H1 (cell line): ENCODE measurements around the gene ANXA2R. TPM values are rescaled to one million over a fixed set of nuclear protein-coding genes. Genes with fewer than 3 reads are reported as not detected.
A peak's percentile ranks its signal among the peaks of the same experiment; 100 is the strongest.

Experiments used
- CBX5 ChIP-seq: fragments of 300-800, 300-1000 bp; sonication (generic); IDR thresholded peaks from 2 replicates; pipeline ENCODE4 v1.7.1; 2016; ENCODE audit warnings: antibody characterized with exemption, low read length, low read depth
- EZH2 ChIP-seq: fragments of 200-600 bp; sonication (generic); IDR thresholded peaks from 2 replicates; pipeline ENCODE4 v1.7.1; 2012; ENCODE audit warnings: low read depth, mild to moderate bottlenecking, moderate library complexity, low read length, inconsistent platforms; ENCODE audit not compliant: severe bottlenecking
- GTF2F1 ChIP-seq: IDR thresholded peaks from 2 replicates; pipeline ENCODE4 v1.6.1; 2012; ENCODE audit warnings: low read depth, low read length, improper control_type of control experiment, borderline replicate concordance
- HDAC2 ChIP-seq, 2 experiments: fragments of 300-600 bp in 1 of 2; sonication (generic) in 1 of 2; IDR thresholded peaks; 2 replicates each; pipeline ENCODE4 v1.6.1; 2011 to 2012; ENCODE audit warnings: low read depth in 2 of 2, low read length in 2 of 2, mild to moderate bottlenecking in 2 of 2, moderate library complexity in 2 of 2, borderline replicate concordance in 1 of 2, inconsistent platforms in 1 of 2
- JUND ChIP-seq: IDR thresholded peaks from 2 replicates; pipeline ENCODE4 v1.6.1; 2011; ENCODE audit warnings: mild to moderate bottlenecking, improper control_type of control experiment, low read length
- KDM4A ChIP-seq: IDR thresholded peaks from one replicate; pipeline ENCODE4 v1.7.1; 2012; ENCODE audit warnings: low read depth, mild to moderate bottlenecking, moderate library complexity, low read length, inconsistent platforms; ENCODE audit not compliant: severe bottlenecking
- NRF1 ChIP-seq: IDR thresholded peaks from 2 replicates; pipeline ENCODE4 v1.6.1; 2011; ENCODE audit warnings: mild to moderate bottlenecking, low read depth, low read length, improper control_type of control experiment
- POU5F1 ChIP-seq: IDR thresholded peaks from 2 replicates; pipeline ENCODE4 v1.6.1; 2011; ENCODE audit warnings: low read depth, mild to moderate bottlenecking, low read length, moderate library complexity
- RAD21 ChIP-seq, 2 experiments: IDR thresholded peaks in 1 of 2; conservative IDR thresholded peaks in 1 of 2; 2 replicates each; pipeline ENCODE4 v1.6.1; 2011; ENCODE audit warnings: low read depth in 2 of 2, low read length in 2 of 2, improper control_type of control experiment in 1 of 2, inconsistent platforms in 1 of 2, mild to moderate bottlenecking in 1 of 2, moderate library complexity in 1 of 2
- RFX5 ChIP-seq: IDR thresholded peaks from 2 replicates; pipeline ENCODE4 v1.6.1; 2011; ENCODE audit warnings: low read depth, low read length, improper control_type of control experiment, borderline replicate concordance
- SIX5 ChIP-seq: IDR thresholded peaks from 2 replicates; pipeline ENCODE4 v1.6.1; 2011; ENCODE audit warnings: mild to moderate bottlenecking, low read depth, low read length
- SP4 ChIP-seq: IDR thresholded peaks from 2 replicates; pipeline ENCODE4 v1.6.1; 2012; ENCODE audit warnings: low read length, inconsistent platforms
- TAF7 ChIP-seq: optimal IDR thresholded peaks from 2 replicates; pipeline ENCODE3; 2011; ENCODE audit warnings: low read depth, mild to moderate bottlenecking, inconsistent platforms, low read length, moderate library complexity, borderline replicate concordance
- TEAD4 ChIP-seq: IDR thresholded peaks from 2 replicates; pipeline ENCODE4 v1.6.1; 2012; ENCODE audit warnings: low read depth, low read length, inconsistent platforms, mixed read lengths
- polyA plus RNA-seq, 7 experiments: library from polyadenylated mRNA; depleted of rRNA in 3 of 7; stranded (reverse) in 5 of 7; unstranded in 2 of 7; fragments of >200 nt in 5 of 7; fragments of 200-250 nt in 2 of 7; gene quantifications; 1 replicate in 5 of 7; 2 replicates in 1 of 7; 4 replicates in 1 of 7; pipeline versions ENCODE4 v1.2.1 to v1.2.3, GENCODE V29; 2011 to 2013; ENCODE audit warnings: missing spikeins in 2 of 7, mixed read lengths in 2 of 7
- total RNA-seq: library from RNA; stranded (reverse); fragmentation: NEBNext Ultra II Directional; extraction: Animal tissue kit (Norgen Biotek cat#: 25700); gene quantifications from 2 replicates; pipeline ENCODE4 v1.2.1, GENCODE V29; 2021
- TF ChIP-seq, protein P1 (sequence below): IDR thresholded peaks from 2 replicates; pipeline ENCODE4 v1.6.1; 2012; ENCODE audit warnings: inconsistent platforms
- TF ChIP-seq, protein P2 (sequence below), 3 experiments: IDR thresholded peaks; 1 replicate in 2 of 3; 2 replicates in 1 of 3; pipeline versions ENCODE4 v1.5.1 to v1.6.1; 2011; ENCODE audit warnings: low read length in 3 of 3, mild to moderate bottlenecking in 3 of 3, inconsistent platforms in 2 of 3, low read depth in 1 of 3, moderate library complexity in 1 of 3; ENCODE audit not compliant: insufficient read depth in 1 of 3; ENCODE audit errors: control extremely low read depth in 1 of 3
- TF ChIP-seq, protein P3 (sequence below): IDR thresholded peaks from 2 replicates; pipeline ENCODE4 v1.6.1; 2011; ENCODE audit warnings: low read length, improper control_type of control experiment
- TF ChIP-seq, protein P4 (sequence below): IDR thresholded peaks from 2 replicates; pipeline ENCODE4 v1.6.1; 2012; ENCODE audit warnings: inconsistent platforms

The ANXA2R gene
- total and polyA plus RNA-seq, 2 of the 8 experiments (the other 6 are each of a cell fraction or from before 2014, with no cell fraction given): 0.08 to 0.17 TPM

DNA sequence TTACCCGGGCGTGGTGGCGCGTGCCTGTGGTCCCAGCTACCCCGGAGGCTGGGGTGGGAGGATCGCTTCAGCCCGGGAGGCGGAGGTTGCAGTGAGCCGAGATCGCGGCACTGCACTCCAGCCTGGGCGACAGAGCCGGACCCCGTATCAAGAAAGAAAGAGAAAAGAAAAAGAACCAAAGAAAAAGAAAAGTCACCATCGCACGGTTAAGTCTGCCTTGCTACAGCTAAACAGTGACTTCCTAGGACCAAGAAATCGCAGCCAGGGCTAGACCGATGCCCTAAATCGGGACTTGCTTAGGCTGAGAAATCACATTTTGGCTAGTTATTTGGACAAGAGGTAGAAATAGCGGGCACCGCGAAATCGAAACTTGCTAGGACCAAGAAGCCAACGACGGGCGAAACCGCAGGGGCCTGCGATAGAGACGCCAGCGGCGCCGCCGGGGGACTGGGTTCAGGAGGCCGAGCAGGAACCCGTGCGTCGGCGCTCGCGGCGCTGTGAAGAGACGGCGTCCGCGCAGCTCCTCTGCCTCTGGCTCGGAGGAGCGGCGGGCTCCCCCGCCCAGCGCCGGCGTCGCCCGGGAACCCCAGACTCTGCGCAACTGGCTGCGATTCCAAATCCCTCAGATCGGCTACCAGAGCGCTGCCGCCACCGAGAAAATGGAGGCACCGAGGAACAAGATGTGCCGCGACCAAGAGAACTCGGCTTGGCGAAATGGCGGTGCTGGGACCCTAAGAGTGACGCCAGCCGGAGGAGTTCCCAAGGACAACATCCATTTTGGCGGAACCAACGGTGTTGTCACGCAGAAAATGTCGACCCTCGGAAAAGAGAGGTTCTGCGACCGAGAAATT is 26.1 kb upstream of the ANXA2R start (continued):
- TF ChIP-seq, protein P1, sequence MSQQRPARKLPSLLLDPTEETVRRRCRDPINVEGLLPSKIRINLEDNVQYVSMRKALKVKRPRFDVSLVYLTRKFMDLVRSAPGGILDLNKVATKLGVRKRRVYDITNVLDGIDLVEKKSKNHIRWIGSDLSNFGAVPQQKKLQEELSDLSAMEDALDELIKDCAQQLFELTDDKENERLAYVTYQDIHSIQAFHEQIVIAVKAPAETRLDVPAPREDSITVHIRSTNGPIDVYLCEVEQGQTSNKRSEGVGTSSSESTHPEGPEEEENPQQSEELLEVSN: no peak
- TF ChIP-seq, protein P2, sequence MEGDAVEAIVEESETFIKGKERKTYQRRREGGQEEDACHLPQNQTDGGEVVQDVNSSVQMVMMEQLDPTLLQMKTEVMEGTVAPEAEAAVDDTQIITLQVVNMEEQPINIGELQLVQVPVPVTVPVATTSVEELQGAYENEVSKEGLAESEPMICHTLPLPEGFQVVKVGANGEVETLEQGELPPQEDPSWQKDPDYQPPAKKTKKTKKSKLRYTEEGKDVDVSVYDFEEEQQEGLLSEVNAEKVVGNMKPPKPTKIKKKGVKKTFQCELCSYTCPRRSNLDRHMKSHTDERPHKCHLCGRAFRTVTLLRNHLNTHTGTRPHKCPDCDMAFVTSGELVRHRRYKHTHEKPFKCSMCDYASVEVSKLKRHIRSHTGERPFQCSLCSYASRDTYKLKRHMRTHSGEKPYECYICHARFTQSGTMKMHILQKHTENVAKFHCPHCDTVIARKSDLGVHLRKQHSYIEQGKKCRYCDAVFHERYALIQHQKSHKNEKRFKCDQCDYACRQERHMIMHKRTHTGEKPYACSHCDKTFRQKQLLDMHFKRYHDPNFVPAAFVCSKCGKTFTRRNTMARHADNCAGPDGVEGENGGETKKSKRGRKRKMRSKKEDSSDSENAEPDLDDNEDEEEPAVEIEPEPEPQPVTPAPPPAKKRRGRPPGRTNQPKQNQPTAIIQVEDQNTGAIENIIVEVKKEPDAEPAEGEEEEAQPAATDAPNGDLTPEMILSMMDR (IDR thresholded peaks at IDR 0.05; ENCODE audit: control extremely low read depth in 1 of 3, insufficient read depth in 1 of 3, low read depth in 1 of 3, low read length in 3 of 3): peak in 1 of 3 experiments; percentile 6; a peak in 1 of 4 replicates
- TF ChIP-seq, protein P3, sequence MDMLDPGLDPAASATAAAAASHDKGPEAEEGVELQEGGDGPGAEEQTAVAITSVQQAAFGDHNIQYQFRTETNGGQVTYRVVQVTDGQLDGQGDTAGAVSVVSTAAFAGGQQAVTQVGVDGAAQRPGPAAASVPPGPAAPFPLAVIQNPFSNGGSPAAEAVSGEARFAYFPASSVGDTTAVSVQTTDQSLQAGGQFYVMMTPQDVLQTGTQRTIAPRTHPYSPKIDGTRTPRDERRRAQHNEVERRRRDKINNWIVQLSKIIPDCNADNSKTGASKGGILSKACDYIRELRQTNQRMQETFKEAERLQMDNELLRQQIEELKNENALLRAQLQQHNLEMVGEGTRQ: no peak
- TF ChIP-seq TEAD4: no peak; the same call in 1 of the 2 replicates
- peak; percentile 47 for TF ChIP-seq EZH2
- TF ChIP-seq GTF2F1: no peak
- TF ChIP-seq NRF1: no peak
- no peak for TF ChIP-seq SIX5
- TF ChIP-seq CBX5: no peak
- no peak for TF ChIP-seq RAD21 (IDR thresholded peaks at IDR 0.05 in 1 of 2, conservative IDR thresholded peaks at IDR 0.05 in 1 of 2; ENCODE audit: low read depth in 2 of 2, low read length in 2 of 2)
- no peak for TF ChIP-seq HDAC2 (IDR thresholded peaks at IDR 0.05; ENCODE audit: borderline replicate concordance in 1 of 2, low read depth in 2 of 2, low read length in 2 of 2)
- no peak for TF ChIP-seq RFX5
- no peak for TF ChIP-seq SP4
- TF ChIP-seq, protein P4, sequence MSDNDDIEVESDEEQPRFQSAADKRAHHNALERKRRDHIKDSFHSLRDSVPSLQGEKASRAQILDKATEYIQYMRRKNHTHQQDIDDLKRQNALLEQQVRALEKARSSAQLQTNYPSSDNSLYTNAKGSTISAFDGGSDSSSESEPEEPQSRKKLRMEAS: peak; percentile 30; the same call in 1 of the 2 replicates
- TF ChIP-seq POU5F1: no peak
- peak; percentile 42 for TF ChIP-seq TAF7
- TF ChIP-seq KDM4A: peak; percentile 51
- TF ChIP-seq JUND: no peak
